ENCODE measurements around the gene ABCB7. TPM values are rescaled to one million over a fixed set of nuclear protein-coding genes. Genes with fewer than 3 reads are reported as not detected.

Gene ABCB7
- total and polyA plus RNA-seq, 8 donors: 3.0 to 13.3 (median 9.8) TPM

DNA sequence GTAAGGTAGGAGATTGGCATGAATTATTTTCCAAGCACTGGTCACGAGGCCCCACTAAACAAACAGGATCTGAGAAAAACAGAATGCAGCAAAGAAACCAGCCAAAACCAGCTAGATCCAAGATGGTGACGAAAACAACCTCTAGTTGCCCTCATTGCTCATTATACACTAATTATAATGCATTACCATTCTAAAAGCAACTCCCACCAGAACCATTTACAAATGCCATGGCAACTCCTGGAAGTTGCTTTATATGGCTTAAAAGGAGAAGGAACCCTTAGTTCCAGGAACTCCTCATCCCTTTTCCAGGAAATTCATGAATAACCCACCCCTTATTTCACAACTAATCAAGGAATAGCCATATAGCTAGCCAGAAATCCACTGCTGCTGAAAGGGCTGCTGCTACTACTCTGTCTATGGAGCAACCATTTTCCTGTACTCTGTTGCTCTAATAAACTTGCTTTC lies 69.3 kb downstream of the ABCB7 start:
- no peak for FAIRE-seq
- Histone ChIP-seq H3K27ac (no peak overlapping the region), H3K9me3 (no peaks in the 10 kb centered on the region), H3K4me1 (no peaks in the 10 kb centered on the region), H3K4me3 (no peak overlapping the region), H3K27me3 (peaks cover 0 to 8% (median 0%) of the 10 kb centered on the region in 4 donors), H3K36me3 (no peaks in the 10 kb centered on the region)
- no peak for DNase-seq
- no peak for TF ChIP-seq CTCF (IDR thresholded peaks at IDR 0.05)
- peak in 2 of 4 donors; percentile 37 to 59 for ATAC-seq
- WGBS, 2 donors: 41 to 68% methylated on average over 2 of the region's 2 CpGs
- intact Hi-C loops (cut with DNase I): no loop called here

DNA sequence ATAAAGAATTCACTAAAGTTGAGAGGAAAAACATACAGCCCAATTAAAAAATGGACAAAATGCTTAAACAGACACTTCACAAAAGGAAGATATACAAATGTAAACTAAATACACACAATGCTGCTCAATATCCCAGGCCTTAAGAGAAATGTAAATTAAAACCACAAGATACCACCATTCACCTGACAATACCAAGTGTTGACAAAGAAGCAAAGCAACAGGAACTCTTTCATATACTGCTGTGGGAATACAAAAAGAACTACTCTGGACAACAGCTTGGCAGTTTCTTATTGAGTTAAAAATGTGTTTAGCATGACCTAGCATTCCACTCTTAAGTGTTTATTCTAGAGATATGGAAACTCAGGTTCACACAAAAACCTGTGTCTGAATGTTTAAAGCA lies 71.3 kb downstream of the ABCB7 start:
- TF ChIP-seq CTCF (IDR thresholded peaks at IDR 0.05): no peak
- no peak for FAIRE-seq
- intact Hi-C loops (cut with DNase I): no loop called here
- no peak for ATAC-seq
- Histone ChIP-seq H3K4me3 (no peak overlapping the region), H3K27me3 (peaks cover 0 to 8% (median 0%) of the 10 kb centered on the region in 4 donors), H3K4me1 (no peaks in the 10 kb centered on the region), H3K36me3 (no peaks in the 10 kb centered on the region), H3K27ac (no peak overlapping the region), H3K9me3 (no peaks in the 10 kb centered on the region)
- no peak for DNase-seq

DNA sequence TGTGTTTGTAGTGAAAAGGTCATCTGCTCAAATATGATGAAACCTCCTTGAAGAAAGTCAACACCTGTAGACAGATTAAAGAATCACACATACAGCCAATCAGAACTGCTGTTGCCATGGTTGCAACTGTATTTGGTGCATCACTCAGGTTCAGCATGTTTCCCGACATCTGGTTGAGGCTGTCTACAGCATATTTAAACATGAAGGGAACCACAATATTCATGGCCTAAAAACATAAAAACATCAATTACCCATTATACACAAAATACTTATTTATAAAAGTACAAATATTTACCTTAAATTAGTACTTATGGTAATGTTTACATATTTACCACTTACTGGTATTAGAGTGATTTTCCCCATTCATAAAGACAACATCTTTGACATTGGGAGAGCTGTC lies 79.7 kb downstream of the ABCB7 start:
- intact Hi-C loops (cut with DNase I): no loop called here
- H3K9me3 ChIP-seq: no peaks in the 10 kb centered on the region
- WGBS, 2 donors: 75 to 93% methylated on average over 1 of the region's 1 CpG
- DNase-seq (no peak), FAIRE-seq (peak; percentile 76), ATAC-seq (no peak)
- H3K36me3 ChIP-seq: peaks cover 0 to 5% (median 0%) of the 10 kb centered on the region in 3 donors
- H3K4me1 ChIP-seq: no peaks in the 10 kb centered on the region
- H3K27me3 ChIP-seq: peaks cover 0 to 3% (median 0%) of the 10 kb centered on the region in 4 donors
- no peak overlapping the region for H3K27ac ChIP-seq
- TF ChIP-seq CTCF (IDR thresholded peaks at IDR 0.05): no peak
- H3K4me3 ChIP-seq: no peak overlapping the region

GRCh38 chrX:75074475-75074874 lies 81.6 kb downstream of the ABCB7 start:
- H3K36me3 ChIP-seq: peaks cover 0 to 5% (median 0%) of the 10 kb centered on the region in 3 donors
- no peak for DNase-seq
- ATAC-seq: no peak
- H3K27ac ChIP-seq: no peak overlapping the region
- peaks cover 0 to 3% (median 0%) of the 10 kb centered on the region in 4 donors for H3K27me3 ChIP-seq
- H3K4me3 ChIP-seq: no peak overlapping the region
- intact Hi-C loops (cut with DNase I): no loop called here
- no peak for FAIRE-seq
- H3K9me3 ChIP-seq: no peaks in the 10 kb centered on the region
- H3K4me1 ChIP-seq: no peaks in the 10 kb centered on the region
- no peak for TF ChIP-seq CTCF (IDR thresholded peaks at IDR 0.05)
- WGBS, 2 donors: 89 to 91% methylated on average over 1 of the region's 1 CpG

DNA sequence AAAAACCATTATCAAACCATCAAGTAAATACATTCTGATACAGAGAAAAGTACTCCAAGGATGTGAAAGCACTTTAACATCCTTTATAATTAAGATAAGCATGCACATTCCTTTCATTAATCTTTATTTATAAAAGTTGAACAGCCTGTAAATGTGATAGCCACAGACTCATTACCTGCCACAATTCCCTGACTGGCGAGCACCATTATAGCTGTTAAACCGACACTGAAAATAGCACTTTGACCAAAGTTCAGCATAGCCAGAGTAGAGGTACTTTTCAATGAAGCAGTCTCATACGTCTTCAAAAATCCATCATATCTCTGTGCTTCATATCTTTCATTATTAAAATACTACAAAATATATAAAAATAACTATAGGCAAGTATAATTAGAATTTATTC lies 84.7 kb downstream of the ABCB7 start:
- peaks cover 0 to 5% (median 0%) of the 10 kb centered on the region in 3 donors for H3K36me3 ChIP-seq
- H3K4me1 ChIP-seq: no peaks in the 10 kb centered on the region
- no peak for ATAC-seq
- no peak for FAIRE-seq
- no peak for DNase-seq
- H3K4me3 ChIP-seq: no peak overlapping the region
- no peak overlapping the region for H3K27ac ChIP-seq
- H3K9me3 ChIP-seq: no peaks in the 10 kb centered on the region
- TF ChIP-seq CTCF (IDR thresholded peaks at IDR 0.05): no peak
- H3K27me3 ChIP-seq: no peaks in the 10 kb centered on the region
- 69 to 86% methylated on average over 3 of the region's 3 CpGs for WGBS, 2 donors
- intact Hi-C loops (cut with DNase I): no loop called here
